Measurements from ENCODE around the gene GINS3. TPM values are rescaled to one million over a fixed set of nuclear protein-coding genes. Genes with fewer than 3 reads are reported as not detected.

GINS3 gene
- total RNA-seq, result 1.8 TPM
- long read RNA-seq, transcript GINS3-201 (3 exons, 2,274 nt), result major isoform, 6 of 14 reads
- long read RNA-seq, partial matches to known transcripts, result 0 of 14 reads
- long read RNA-seq, other reads (novel, unspliced or antisense), result 0 of 14 reads

DNA sequence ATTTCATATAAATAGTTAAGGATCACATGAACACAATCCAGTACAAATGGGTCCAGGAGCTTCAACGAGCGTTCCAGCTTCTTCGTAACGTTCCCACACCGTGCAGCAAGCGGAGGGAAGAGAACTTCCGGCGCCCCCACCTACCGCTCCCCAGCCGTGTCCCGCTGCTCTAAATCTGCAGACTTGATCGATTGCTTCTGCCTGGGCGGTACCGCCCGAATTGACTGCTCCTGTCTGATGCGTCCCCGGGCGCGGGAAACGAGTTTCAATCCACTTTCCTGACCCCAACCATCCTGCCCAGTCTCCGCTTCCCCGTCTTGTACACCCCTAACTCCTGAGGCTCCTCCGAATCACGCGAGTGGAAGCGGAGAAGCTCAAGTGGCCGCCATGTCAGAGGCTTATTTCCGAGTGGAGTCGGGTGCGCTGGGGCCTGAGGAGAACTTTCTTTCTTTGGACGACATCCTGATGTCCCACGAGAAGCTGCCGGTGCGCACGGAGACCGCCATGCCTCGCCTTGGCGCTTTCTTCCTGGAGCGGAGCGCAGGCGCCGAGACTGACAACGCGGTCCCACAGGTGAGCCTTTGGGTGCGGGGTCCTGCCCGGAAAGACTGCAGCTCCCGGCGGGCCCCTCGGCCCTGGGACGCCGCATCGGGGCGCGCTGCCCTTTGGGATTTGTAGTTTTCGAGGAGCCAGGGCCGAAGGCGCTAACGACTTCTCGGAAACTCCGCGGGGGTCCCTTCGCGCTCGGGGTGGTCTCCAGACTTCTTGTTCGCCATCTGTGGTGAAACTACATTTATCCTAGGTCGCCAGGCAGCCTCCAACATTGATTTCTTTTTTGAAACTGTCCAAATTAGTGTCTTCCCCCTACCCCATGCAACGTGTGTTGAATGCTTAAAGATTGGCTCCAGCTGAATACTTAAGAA lies at the start of gene GINS3:
TSS of gene GINS3 (plus strand) at position 257 of the 923 bp plus-strand sequence. CDS start at position 388, 131 bp downstream.
- peak; percentile 92 for DNase-seq (ENCODE audit: low spot score)

DNA sequence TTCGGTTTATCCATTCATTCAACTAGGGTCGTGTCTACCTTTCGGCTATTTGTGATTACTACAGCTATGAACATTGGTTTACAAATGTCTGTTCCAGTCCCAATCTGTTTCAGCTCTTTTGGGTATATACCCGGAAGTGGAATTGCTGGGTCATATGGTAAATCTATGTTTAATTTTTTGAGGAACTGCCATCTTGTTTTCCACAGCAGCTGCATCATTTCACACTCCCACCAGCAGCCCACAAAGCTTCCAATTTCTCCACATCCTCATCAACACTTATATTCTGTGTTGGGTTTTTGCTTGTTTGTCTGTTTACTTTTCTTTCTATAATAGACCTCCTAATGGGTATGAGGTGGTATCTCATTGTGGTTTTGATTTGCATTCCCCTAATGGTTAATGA lies 48.7 kb upstream of the GINS3 start:
- no peak for DNase-seq (ENCODE audit: low spot score)

DNA sequence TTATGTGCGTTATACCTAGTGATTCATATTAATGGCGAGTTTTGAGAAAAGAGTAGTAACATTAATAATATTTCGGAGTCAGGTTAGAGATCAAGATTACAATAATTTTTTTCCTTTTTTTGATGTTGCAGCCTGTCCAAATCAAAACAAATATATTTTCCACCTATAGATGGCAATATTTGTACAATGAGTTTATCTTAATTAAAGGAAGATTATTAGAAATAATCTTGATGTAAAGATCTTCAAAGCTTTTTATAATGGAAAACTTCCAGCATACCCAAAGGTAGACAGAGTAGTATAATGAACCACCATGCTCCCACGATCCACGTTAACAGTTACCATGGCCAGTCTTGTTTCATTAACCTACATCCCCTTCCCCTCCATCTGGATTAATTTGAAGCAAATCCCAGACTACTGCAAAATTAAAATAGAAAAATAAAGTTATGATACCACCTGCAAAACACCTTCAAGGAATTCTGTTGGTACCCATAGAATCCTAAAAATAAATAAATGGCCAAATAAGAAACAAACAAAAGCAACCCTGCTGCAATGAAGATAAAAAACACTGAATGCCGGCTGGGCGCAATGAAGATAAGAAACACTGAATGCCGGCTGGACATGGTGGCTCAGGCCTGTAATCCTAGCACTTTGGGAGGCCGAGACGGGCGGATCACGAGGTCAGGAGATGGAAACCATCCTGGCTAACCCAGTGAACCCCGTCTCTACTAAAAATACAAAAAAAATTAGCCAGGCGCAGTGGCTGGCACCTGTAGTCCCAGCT lies 46.5 kb upstream of the GINS3 start:
- no peak for DNase-seq (ENCODE audit: low spot score)

DNA sequence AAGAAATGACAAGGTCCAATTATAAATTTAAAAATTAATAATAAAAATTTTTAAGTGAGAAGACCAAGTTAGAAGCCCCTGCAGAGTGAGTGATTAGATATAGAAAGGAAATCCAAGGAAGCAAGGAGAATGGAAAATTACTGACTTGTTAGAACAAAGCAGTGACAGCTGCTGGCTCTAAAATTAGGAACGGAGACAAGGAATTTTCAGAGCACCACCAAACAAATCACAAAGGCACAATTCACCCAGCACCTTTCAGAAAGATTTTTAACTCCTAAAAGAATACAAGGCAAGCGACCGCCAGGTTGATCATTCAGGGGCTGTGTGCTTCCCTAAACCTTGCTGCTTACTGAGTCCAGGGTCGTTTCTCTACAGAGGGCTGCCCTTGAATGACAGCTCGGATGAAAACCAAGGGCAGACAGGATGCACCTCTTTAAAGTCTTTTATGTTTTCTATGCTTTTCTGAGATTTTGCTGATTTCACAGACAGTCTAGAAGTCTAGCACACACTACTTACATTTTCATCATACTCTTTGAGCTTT lies 45.4 kb upstream of the GINS3 start:
- no peak for DNase-seq (ENCODE audit: low spot score)

DNA sequence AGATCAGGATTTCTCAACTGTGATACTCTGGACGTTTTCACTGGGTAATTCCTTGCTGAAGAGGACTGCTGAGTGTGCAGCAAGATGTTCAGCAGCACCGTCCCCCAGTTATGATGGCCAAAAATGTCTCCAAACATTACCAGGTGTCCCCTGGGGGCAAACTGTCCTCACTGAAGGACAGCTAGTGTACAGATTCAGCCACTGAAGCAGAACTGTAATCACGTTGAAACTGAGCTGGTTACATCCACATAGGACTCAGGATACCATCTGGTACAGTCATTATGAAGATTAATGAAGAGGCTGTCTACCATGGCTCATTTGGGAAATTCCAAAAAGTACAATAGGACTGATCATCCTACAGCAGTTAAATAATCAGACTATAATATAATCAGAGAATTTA lies 43.3 kb upstream of the GINS3 start:
- no peak for DNase-seq (ENCODE audit: low spot score)

DNA sequence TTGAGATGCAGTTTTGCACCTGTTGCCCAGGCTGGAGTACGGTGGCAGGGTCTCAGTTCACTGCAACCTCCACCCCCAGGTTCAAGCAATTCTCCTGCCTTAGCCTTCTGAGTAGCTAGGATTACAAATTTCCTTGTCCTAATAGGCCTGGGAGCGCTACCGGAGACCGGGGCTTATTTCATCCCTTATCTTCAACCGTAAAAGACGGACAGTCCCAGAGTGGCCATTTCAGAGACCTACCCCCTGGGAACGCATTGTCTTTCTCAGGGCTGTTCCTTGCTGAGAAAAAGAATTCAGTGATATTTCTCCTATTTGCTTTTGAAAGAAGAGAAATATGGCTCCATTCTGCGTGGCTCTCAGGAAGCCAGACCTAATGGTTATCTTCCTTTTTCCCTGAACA lies 39.6 kb upstream of the GINS3 start:
- DNase-seq (ENCODE audit: low spot score), result no peak

DNA sequence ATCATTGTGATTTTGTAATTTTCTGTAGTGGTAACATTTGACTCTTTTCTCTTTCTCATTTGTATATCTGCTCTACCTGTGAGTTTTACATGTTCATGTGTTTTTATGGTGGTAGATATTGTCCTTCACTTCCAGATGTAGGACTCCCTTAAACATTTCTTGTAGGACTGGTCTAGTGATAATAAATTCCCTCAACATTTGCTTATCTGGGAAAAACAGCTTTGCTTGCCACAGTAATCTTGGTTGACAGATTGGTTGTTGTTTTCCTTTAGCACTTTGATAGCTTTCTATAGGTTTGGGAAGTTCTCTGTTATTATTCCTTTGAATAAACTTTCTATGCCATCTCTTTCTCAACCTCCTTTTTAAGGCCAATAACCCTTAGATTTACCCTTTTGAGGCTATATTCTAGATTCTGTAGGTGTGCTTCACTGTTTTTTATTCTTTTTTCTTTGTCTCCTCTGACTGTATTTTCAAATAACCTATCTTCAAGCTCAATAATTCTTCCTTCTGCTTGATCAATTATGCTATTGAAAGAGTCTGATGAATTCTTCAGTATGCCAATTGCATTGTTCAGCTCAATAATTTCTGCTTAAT lies 32.1 kb upstream of the GINS3 start:
- DNase-seq (ENCODE audit: low spot score), result no peak

DNA sequence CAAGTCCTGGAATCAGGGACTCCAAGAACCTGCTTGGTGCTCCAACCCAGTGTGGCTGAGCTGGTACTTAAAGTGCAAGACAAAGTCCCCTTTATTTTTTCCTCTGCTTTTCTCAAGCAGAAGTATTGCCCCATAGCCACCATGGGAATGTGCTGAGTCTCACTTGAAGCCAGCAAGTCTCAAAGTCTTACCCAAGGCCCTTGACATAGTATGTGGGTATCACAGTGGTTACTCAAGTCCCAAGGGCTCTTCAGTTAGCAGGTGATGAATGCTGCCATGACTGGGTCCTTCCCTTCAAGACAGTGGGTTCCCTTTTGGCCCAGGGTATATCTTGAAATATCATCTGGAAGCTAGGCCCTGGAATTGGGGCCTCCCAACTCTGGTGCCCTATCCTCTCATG lies 30.5 kb upstream of the GINS3 start:
- DNase-seq (ENCODE audit: low spot score), result no peak

DNA sequence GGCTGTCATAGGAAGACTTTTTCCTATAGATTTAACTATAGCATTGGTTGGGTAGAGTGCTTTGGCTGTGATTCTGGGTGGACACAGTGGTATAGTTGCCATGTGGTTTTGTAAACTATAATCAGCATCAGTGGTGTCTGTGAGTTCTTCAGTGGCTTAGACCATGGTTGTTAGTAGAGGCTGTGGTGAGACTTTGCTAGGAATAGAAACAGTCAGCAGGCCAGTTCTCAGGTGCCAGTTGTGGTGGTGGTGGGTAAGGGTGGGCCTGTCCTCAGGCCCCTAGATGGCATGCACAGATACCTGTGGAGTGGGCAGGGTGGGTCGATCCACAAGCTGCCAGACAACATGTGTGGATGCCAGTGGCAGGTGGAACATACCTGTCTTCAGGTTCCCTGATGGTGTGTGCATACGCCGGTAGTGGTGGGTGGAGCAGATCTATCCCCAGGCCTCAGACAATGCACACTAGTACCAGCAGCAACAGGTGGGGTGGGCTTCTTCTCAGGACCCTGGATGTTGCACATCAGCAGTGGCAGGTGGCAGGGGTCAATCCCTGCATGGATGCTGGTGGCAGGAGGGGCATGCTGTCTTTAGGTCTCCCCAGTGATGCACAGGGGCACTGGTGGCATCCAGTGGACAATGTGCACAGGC lies 28.4 kb upstream of the GINS3 start:
- DNase-seq (ENCODE audit: low spot score), result no peak

DNA sequence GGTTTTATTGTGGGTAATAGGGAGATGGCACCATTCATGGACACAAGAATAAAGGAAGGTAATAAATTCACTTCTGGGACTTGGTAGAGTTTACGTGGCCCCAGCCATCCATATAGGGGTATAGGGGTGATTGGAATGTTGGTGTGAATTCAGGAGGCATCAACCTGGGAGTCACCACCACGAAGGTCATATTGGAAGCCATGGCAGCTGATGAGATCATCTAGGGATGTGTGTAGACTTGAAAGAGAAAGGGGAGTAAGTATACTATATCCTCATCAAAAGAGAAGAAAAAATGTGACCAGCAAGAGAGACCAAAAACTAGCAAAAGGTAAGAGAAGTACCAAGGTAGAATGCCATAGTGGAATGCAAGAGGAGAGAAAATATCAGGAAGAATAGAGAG lies 26.6 kb upstream of the GINS3 start:
- no peak for DNase-seq (ENCODE audit: low spot score)

DNA sequence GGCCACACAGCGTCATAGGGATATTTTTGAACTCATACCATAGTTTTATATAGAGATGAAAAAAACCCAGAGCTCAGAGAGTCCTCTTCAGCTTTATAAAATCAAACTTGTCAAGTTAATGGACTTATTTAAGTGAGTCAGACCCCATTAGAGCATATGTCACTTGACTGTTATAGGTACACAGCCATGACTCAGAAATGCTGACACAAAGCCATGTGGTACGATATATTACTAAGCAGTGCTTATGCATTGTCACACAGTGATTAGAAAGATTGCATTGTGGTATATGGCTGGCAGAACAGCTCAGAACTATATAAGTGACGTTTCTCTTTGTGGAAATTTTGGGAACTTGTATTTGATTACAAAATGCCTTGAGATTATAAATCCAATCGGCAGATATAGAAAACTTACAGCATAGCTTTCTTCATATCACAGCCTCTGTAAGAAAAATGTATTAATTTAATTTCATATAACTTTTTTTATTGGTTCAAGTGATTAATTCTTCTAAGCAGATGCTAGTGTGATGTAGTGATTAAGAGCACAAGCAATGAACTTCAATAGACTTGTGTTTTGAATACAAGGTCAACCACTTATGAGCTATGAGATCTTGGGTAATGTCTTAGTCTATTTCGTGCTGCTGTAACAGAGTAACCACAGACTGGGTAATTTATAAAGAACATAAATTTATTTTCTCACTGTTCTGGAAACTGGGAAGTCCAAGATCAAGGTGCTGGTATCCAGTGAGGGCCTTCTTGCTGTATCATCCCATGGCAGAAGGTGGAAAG lies 25.8 kb upstream of the GINS3 start:
- no peak for DNase-seq (ENCODE audit: low spot score)

DNA sequence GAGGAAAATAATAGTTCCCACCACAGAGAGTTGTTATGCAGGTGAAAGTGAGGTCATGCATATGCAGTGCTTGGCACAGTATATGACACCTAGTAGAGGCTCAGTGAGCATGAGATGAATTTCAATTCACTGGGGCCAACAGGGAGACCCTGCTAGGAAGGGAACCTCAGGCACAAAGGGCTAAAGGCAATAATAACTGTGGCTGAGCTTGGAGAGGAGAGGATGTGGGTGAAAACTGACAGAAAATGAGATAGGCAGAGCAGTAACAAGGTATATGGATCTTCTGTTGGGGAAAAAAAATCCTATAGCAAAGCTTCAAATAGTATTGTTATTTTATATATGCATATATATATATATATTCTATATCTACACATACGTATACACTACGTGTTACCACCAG lies 25.0 kb upstream of the GINS3 start:
- DNase-seq (ENCODE audit: low spot score), result no peak

DNA sequence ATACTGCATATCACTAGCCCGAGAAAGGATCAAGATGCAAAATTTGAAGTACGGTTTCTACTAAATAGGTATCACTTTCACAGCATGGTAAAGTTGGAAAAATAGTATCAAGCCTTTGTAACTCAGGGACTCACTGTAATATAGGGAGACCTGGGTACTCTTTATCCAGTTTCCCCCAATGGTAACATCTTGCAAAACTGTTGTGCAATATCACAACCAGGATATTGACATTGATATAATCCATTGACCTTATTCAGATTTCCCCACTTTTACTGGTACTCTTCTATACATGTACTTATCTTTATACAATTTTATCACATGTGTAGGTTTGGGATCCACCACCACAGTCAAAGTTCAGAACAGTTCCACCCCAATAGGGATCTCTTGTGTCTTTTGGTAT lies 20.4 kb upstream of the GINS3 start:
- no peak for DNase-seq (ENCODE audit: low spot score)

DNA sequence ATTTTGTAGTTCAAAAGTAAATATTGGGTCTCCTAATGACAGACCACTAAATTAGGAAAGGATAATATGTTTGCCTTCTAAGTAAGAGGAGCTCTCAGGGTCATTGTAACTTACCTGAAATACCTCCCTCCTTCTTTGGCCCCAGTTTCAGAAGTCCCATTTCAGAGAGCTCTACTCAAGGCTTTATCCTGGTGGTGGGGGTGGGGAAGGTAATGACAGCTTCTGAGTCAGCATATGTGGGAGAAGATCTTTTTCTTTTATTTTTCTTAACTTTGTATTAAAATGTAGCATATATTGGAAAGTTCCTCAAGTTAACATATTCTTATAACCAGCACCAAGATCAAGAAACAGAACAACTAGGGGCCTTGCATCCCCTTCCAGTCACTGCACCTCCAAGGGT lies 16.9 kb upstream of the GINS3 start:
- no peak for DNase-seq (ENCODE audit: low spot score)

DNA sequence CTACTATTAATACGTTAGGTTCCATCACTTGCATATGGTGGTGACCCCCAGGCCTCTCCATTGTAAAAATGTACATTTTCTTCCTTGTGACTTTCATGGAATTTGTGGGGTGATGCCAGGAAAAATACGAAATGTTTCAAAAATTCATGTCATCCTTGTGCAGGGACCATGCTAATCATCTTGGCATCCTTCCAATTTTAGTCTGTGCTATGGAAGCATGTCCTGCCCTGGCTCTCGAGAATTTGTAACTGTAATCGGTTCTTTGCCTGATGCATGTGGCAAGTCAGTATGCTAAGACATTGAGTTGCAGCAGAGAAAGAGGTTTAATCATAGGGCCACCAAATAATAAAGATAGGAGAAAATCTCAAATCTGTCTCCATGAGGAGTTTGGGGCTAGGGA lies 14.3 kb upstream of the GINS3 start:
- no peak for DNase-seq (ENCODE audit: low spot score)

DNA sequence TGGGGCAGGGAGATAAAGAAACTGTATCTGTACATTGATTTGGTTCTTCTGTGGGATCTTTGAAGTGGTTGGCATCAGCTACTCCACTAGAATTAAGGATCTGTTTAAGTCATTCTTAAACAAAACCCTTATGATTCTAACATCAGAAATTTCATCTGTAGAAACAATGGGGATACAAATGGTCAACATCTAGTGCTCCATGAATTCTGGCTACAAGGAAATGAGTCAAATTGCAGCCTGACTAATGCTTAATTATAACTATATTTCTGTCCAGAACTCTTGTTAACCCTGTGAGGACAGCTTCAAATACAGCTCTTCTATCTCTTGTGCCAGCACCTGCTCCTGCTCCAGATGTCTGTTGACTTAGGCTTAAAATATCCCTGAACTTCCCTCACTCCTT lies 13.9 kb upstream of the GINS3 start:
- DNase-seq (ENCODE audit: low spot score), result no peak

DNA sequence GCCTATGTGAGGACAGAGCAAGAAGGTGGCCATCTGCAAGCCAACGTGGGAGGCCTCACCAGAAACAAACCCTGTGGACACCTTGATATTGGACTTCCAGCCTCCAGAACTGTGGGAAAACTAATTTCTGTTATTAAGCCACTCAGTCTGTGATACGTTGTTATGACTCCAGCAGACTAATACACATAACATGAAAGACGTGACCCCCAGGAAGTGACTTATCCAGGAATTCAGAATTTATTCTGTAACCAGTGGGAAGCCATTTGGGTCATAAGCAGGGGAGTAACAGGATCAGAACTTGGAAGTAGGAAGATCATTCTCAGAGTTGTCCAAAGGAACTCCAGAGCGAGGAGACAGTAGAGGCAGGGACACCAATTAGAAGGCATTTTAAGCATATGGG lies 12.5 kb upstream of the GINS3 start:
- DNase-seq (ENCODE audit: low spot score), result no peak

DNA sequence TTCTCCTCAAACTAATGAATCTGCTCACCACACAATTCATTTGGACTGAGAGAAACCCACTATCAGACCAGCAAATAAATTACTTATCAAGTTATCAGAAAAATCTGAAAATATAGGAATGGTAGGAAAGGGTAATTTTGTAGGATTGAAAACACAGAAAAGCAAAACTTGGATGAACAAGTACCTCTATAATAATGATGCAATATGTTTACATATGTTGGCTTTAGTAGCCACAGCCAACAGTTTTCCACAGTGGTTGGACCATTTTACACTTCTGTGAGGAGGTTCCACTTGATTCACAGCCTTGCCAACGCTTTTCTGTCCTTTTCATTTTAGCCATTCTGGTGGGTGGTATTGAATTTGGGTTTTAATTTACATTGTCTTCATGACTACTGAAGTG lies 10.6 kb upstream of the GINS3 start:
- DNase-seq (ENCODE audit: low spot score), result no peak

DNA sequence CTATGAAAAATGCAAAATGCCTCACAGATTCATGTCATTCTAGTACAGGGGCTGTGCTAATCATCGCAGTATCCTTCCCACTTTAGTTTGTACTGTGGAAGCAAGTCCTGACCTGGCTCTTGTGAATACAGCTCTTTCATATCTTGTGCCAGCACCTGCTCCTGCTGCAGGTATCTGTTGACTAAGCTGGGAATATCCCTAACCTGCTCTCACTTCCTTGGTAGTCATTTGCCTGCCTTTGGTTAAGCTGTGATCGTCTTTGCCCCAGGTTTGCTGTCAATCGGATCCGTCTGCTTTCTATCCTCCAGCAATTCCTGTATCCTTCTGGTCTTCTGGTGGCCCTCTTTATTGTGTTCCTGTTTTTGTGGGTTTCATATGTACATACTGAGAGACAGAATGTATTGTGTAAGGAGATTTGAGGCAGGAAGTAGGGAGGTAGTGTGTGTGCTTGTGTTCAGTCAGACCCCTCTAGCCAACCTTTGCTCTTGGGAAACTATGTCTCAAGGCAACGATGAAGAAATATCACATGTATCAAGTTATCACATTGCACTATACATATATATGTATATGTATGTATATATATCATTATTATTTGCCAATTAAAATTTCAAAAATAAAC lies 7.7 kb upstream of the GINS3 start:
- DNase-seq (ENCODE audit: low spot score), result no peak

All from mesenteric fat pad (tissue), 1 donor.